ENCODE data around the gene HYKK.
"Not testable (repeated sequence)": the region's sequence is repeated elsewhere in the genome, so short reads cannot be mapped to it uniquely, and the experiment has no call there.

The HYKK gene

DNA sequence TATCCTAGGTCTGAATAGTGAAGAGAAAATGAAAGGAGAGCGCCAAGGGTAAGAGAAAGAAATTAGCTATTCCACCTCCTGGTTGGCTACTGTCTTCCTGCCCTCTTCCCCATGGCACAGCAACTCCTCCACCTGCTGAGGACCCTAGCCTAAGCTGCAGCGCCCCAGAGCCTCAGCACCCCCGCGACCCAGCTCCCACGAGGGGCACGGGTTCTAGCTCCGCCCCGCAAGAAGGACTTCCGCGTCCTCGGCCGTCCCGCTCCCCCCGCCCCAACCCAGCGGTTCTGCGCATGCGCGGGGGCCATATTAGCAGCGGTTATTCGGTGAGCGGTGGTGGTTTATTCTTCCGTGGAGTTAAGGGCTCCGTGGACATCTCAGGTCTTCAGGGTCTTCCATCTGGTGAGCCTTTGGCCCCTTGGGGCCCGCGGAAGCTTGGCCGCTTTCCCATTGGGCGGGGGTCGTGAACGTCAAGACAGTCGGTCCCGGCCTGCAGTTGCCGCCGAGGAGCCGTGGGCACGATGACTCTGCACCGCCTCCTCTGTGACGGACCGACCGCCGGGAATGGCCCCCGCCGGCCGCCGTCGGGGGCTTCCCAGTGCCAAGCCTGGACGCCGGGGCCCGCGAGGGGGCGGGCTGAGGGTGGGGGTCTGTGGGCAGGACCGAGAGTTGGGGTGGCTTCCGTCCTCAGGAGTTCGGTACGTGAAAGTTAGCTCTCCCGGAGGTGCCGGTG lies 32.9 kb downstream of the HYKK start, which contains the start of gene PSMA4:
TSS of gene PSMA4 (plus strand) at position 304 of the 730 bp plus-strand sequence. CDS start 1,484 bp downstream, outside the sequence.
- peak; percentile 83 to 90 for DNase-seq (ENCODE audit: extremely low read depth in 1 of 2, low read depth in 1 of 2)

DNA sequence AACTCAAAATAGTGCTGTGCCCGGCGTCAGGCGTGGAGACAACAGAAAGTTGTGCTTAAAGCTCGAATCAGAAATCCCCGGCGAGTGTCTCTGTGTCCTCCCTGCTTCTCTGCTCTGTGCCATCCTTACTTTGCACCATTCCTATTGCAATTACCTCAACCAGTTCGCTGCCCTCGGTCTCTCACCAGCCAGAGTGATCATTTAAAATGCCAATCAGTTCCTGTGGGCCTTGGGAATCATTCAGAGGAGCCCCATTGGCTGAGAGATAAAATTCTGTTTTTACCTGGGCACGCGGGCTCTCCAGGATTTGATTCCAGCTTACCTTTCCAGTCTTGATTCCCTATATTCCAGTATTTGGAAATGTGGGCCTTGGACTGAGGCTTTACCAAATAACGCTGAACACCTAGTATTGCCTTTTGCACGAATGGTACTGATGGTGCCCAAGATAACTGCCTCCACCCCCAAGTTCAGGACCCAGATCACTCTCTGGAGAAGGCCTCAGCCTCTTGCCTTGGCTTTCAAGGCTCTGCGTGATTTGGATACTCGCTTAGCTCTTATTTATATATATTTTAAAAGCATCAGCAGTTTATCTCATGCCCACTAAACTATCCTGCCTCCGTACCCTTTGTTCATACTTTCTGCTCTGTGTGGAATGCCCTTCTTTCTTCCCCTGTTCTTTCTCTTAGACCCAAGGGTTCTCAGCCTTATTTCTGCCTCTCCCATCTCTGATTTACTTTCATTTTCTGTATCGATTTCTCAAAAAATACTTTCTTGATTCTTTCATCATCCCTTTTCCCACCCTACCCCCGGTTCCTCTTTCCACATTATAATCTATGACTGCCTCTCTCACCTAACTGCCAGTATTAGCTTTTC lies 33.7 kb downstream of the HYKK start:
- no peak for DNase-seq (ENCODE audit: extremely low read depth in 1 of 2, low read depth in 1 of 2)

DNA sequence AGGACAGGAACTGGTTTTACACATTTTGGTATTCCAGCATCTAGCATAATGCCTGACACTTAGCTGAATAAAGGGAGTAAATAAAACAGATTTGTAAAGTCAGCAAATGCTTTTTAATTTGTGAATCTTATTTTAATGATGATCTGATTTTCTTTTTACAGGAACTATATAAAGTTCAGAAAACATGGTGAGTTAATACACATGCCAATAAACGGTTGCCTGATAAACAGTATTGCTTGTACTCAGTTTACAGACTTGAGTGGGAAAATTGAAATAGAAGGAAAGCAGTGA lies 34.3 kb downstream of the HYKK start:
- DNase-seq (ENCODE audit: extremely low read depth in 1 of 2, low read depth in 1 of 2), result no peak

- no peak for DNase-seq (ENCODE audit: extremely low read depth in 1 of 2, low read depth in 1 of 2)
Measured at GRCh38 chr15:78542647-78543046, 35.3 kb downstream of the HYKK start.

GRCh38 chr15:78550194-78550593 lies 42.8 kb downstream of the HYKK start:
- no peak for DNase-seq (ENCODE audit: extremely low read depth in 1 of 2, low read depth in 1 of 2)

- DNase-seq (ENCODE audit: extremely low read depth in 1 of 2, low read depth in 1 of 2), result no peak
Measured at GRCh38 chr15:78550815-78551214, 43.4 kb downstream of the HYKK start.

- DNase-seq (ENCODE audit: extremely low read depth in 1 of 2, low read depth in 1 of 2), result no peak
Measured at GRCh38 chr15:78551902-78552301, 44.5 kb downstream of the HYKK start.

DNA sequence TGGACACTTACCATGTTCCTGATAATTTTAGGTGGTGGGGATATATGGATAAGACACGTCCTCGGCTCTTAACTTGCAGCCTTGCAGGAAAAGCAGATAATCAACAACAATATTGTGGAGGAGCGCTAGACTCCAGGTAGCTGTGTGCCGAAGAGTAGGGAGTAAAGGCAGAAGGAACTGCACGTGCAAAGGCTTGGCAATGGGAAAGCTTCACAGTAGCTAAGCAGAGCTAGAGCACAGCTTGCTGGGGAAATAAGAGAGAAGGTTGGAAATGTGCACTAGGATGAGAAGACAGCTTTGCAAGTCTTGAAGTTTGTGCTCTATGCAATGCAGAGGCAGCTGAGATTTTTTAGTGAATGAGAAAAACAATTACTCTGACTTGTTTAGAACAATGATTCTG lies 45.2 kb downstream of the HYKK start:
- DNase-seq (ENCODE audit: extremely low read depth in 1 of 2, low read depth in 1 of 2), result no peak

GRCh38 chr15:78560201-78560600 lies 52.8 kb downstream of the HYKK start:
- not testable (repeated sequence) for DNase-seq (ENCODE audit: extremely low read depth in 1 of 2, low read depth in 1 of 2)

DNA sequence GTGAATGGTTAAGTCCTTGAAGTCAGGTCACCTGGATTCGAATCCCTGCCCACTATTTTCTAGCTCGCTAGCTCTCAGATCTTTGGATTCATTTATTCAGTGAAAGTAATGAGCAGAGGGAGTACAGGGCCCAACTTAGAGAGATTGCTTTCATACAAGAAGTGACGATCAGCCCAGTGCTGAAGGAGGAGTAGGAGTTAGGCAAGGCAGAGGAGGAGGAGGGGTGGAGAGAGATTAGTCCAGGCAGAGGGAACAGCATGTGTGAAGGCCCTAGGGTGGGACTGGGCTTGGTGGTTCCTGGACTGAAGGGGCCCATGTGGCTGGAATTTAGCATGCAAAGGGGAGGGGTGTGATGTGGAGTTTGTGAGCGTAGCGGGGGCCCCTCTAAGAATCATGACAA lies 54.1 kb downstream of the HYKK start:
- DNase-seq (ENCODE audit: extremely low read depth in 1 of 2, low read depth in 1 of 2), result no peak

- no peak for DNase-seq (ENCODE audit: extremely low read depth in 1 of 2, low read depth in 1 of 2)
Measured at GRCh38 chr15:78563092-78563491, 55.7 kb downstream of the HYKK start.

DNA sequence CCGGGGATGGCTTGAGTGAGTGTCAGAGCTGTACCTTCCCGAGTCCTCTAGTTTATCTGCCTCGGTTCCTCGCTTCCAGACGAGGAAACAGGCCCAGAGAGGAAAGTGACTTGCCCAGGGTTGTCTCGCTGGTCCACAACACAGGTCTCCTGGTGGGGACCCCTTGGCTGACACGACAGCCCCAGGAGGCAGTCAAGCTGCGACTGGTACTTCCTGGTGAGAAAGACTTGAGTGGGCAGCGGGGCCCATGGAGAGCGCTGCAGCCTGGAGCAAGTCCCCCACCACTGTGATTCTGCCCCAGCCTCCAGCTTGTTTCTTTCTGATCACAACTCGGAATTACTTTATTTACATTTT lies 57.3 kb downstream of the HYKK start:
- DNase-seq (ENCODE audit: extremely low read depth in 1 of 2, low read depth in 1 of 2), result no peak

- peak; percentile 69 to 84 for DNase-seq (ENCODE audit: extremely low read depth in 1 of 2, low read depth in 1 of 2)
Measured at GRCh38 chr15:78565097-78565950, 57.9 kb downstream of the HYKK start, which contains the start of gene CHRNA5. TSS of gene CHRNA5 (plus strand) at chr15:78565520. CDS start at chr15:78565720, 200 bp downstream.

DNA sequence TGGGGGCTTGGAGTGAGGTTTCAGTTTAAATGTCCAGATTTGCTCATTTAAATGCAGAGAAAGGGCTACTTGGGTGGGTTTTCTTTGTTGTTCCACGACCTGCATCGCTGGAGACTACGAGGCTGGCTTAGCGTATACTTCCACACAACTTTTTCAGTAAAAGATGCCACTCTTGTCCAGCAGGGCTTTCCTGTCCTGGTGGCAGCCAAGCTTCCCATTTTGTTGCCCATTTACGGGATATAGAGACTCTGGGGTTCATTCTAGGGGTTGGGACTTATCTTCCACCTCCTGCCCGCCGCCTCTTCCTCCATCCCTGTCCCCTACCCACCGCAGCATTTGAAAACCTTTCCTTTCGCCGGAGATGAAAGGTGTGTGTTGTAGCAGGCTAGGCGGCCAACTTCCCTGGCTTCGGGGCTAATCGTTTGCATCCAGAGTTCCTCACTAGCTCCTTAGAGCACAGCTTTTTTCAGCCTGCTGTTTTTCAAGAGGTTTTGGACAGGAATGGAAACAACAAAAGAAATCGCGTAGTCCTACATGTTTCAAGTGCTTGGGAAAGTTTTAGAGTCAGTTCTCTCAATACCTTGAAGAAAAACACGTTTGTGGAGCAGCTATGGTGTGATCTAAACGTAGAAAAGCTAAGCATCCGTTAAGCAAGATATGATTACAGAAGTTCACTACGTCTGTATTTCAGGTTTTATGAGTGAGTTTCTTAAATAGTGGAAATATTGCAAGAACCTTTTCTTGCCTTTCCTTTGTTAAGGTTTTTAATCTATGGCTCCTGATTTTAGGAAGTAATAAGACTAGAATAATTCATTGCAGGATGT lies 58.8 kb downstream of the HYKK start:
- DNase-seq (ENCODE audit: extremely low read depth in 1 of 2, low read depth in 1 of 2), result no peak

GRCh38 chr15:78567531-78567930 lies 60.2 kb downstream of the HYKK start:
- DNase-seq (ENCODE audit: extremely low read depth in 1 of 2, low read depth in 1 of 2), result no peak

DNA sequence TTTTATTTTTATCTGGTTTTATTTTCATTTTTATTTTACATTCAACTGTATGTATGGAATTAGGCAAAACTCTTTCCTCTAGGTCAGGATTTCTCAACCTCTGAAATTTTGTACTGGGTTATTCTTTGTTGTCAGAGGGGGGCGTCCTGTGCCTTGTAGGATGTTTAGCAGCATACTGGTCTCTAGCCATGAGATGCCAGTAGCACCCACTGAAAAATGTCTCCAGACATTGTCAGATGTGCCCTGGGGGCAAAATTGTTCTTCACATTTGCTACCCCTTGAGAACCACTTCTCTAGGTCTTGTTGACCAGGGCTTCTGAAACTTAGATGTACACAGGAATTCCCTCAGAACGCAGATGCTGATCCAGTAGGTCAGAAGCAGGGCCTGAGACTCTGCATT lies 63.3 kb downstream of the HYKK start:
- no peak for DNase-seq (ENCODE audit: extremely low read depth in 1 of 2, low read depth in 1 of 2)

GRCh38 chr15:78571382-78571781 lies 64.0 kb downstream of the HYKK start:
- DNase-seq (ENCODE audit: extremely low read depth in 1 of 2, low read depth in 1 of 2), result no peak

GRCh38 chr15:78573416-78573815 lies 66.0 kb downstream of the HYKK start:
- DNase-seq (ENCODE audit: extremely low read depth in 1 of 2, low read depth in 1 of 2), result no peak

DNA sequence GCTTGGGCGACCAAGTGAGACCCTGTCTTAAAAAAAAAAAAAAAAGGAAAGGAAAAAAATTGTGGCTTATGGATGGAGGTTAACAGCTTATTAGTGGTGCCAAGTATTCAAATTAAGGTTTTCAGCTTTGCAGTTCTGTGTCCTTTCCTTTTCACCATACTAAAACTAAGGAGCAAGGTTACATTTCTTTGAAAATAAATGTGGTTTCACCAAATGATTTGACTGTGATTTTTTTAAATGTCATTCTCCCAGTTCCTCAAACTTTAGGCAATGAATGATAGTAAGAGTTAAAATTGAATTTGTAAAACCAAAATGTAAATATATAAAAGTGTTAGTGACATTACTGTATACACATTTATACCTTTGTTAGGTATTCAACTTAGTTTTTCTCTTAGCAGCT lies 67.6 kb downstream of the HYKK start:
- DNase-seq (ENCODE audit: extremely low read depth in 1 of 2, low read depth in 1 of 2), result no peak

Data from stimulated activated CD8-positive, alpha-beta memory T cell treated with anti-CD3 and anti-CD28 coated beads, Interleukin-7, amount 100 ng/mL, for 48 hours (primary cell).